GM18519 (cell line): ENCODE data around the gene AIM2.
A peak's percentile ranks its signal among the peaks of the same experiment; 100 is the strongest.
"Not testable (repeated sequence)": the region's sequence is repeated elsewhere in the genome, so short reads cannot be mapped to it uniquely, and the experiment has no call there.

Experiments used
- ATAC-seq: cut with Tn5 transposase; IDR thresholded peaks from one replicate; pipeline ENCODE4 v1.9.1; 2021; ENCODE audit warnings: mild to moderate bottlenecking, moderate library complexity; ENCODE audit not compliant: unreplicated experiment, low FRiP score

AIM2 gene

GRCh38 chr1:159083013-159083412 is 6.4 kb upstream of the AIM2 start:
- no peak for ATAC-seq

GRCh38 chr1:159081626-159082025 is 5.1 kb upstream of the AIM2 start:
- no peak for ATAC-seq

GRCh38 chr1:159079525-159079924 is 3.0 kb upstream of the AIM2 start:
- no peak for ATAC-seq

GRCh38 chr1:159077120-159077961 is 775 bp upstream of the AIM2 start:
- peak; percentile 79 for ATAC-seq

GRCh38 chr1:159071970-159072582 is 4.5 kb downstream of the AIM2 start:
- no peak for ATAC-seq

GRCh38 chr1:159068886-159069285 is 7.7 kb downstream of the AIM2 start:
- ATAC-seq: no peak

GRCh38 chr1:159067699-159068621 is 8.6 kb downstream of the AIM2 start:
- peak; percentile 81 for ATAC-seq

GRCh38 chr1:159066108-159066507 is 10.5 kb downstream of the AIM2 start:
- no peak for ATAC-seq

- ATAC-seq: no peak
Observed at GRCh38 chr1:159065106-159065505, 11.5 kb downstream of the AIM2 start.

- ATAC-seq: no peak
Observed at GRCh38 chr1:159058751-159059150, 17.8 kb downstream of the AIM2 start.

- no peak for ATAC-seq
Observed at GRCh38 chr1:159056069-159056698, 20.4 kb downstream of the AIM2 start.

- no peak for ATAC-seq
Observed at GRCh38 chr1:159055181-159055641, 21.4 kb downstream of the AIM2 start.

- no peak for ATAC-seq
Observed at GRCh38 chr1:159054427-159054826, 22.1 kb downstream of the AIM2 start.

- no peak for ATAC-seq
Observed at GRCh38 chr1:159051436-159051835, 25.1 kb downstream of the AIM2 start.

GRCh38 chr1:159046486-159046885 is 30.1 kb downstream of the AIM2 start:
- ATAC-seq: not testable (repeated sequence)

GRCh38 chr1:159040893-159041724 is 35.5 kb downstream of the AIM2 start:
- no peak for ATAC-seq

GRCh38 chr1:159040206-159040605 is 36.4 kb downstream of the AIM2 start:
- no peak for ATAC-seq

GRCh38 chr1:159030877-159031447 is 45.6 kb downstream of the AIM2 start:
- no peak for ATAC-seq

GRCh38 chr1:159030311-159030710 is 46.3 kb downstream of the AIM2 start:
- ATAC-seq: no peak
